Coronary artery (tissue), 2 donors: ENCODE results near the gene ALDH3A1.

Experiments used
- DNase-seq: peaks from one replicate; pipeline ENCODE4 v3.0.0-alpha.2; 2017; ENCODE audit warnings: low spot score
- H3K27ac ChIP-seq, 2 donors: fragments of 200-600 bp; sonication (generic); one replicate each; pipeline ENCODE4 v1.5.1; 2016 to 2019
- H3K4me3 ChIP-seq: fragments of 200-600 bp; sonication (generic); 2 replicates; pipeline ENCODE4 v1.5.1; 2016; ENCODE audit warnings: mild to moderate bottlenecking, moderate library complexity
- TF ChIP-seq, protein P1 (sequence below): fragments of 200-600 bp; sonication (generic); IDR thresholded peaks from one replicate; pipeline ENCODE4 v1.5.1; 2019; ENCODE audit warnings: antibody characterized with exemption

The ALDH3A1 gene

DNA sequence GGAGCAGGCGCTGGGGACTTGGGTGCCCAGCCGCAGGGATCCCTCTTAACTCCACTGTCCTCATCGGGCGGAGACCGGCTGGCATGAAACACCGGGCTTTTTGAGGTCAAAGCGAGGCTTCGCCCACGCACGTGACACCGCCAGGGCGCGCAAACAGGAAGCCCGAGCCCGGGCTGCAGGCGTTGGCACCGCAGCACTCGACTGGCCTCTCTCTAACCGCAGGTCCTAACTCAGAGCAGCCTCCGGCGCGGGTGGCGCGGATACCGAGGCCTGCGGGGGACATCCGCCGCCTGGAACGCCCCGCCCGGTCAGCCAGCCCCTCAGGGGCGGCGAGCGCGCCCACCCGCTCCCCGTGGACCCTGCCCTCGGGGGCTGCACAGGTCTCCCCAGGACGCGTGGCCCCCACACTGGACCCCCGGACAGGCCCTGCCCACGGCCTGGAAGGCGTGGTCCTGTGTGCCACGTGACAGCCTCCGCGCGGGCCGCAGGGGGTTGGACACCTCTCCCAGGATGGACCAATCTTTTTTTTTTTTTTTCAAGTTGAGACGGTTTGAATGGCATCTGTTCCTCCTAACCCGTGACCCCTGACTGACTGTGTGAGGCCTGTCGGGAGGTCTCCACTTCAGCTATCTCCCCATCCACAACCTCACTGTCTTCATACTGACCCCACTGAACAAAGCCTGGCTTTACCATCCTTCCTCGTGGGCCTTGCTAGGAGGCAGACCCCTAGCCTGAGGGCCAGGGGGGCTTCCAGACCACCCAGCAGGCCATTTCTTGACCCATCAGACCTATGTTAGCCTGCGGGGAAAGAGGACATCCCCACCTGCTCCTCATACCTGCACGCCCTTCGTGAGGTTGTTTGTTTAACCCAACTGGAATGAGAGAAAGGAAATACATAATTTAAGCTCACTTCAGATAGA is 23.3 kb downstream of the ALDH3A1 start:
- peak overlapping the region; percentile 55 for H3K4me3 ChIP-seq
- no peak for DNase-seq
- peak overlapping the region in 1 of 2 donors; percentile 64 for H3K27ac ChIP-seq
- TF ChIP-seq, protein P1, sequence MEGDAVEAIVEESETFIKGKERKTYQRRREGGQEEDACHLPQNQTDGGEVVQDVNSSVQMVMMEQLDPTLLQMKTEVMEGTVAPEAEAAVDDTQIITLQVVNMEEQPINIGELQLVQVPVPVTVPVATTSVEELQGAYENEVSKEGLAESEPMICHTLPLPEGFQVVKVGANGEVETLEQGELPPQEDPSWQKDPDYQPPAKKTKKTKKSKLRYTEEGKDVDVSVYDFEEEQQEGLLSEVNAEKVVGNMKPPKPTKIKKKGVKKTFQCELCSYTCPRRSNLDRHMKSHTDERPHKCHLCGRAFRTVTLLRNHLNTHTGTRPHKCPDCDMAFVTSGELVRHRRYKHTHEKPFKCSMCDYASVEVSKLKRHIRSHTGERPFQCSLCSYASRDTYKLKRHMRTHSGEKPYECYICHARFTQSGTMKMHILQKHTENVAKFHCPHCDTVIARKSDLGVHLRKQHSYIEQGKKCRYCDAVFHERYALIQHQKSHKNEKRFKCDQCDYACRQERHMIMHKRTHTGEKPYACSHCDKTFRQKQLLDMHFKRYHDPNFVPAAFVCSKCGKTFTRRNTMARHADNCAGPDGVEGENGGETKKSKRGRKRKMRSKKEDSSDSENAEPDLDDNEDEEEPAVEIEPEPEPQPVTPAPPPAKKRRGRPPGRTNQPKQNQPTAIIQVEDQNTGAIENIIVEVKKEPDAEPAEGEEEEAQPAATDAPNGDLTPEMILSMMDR = no peak

DNA sequence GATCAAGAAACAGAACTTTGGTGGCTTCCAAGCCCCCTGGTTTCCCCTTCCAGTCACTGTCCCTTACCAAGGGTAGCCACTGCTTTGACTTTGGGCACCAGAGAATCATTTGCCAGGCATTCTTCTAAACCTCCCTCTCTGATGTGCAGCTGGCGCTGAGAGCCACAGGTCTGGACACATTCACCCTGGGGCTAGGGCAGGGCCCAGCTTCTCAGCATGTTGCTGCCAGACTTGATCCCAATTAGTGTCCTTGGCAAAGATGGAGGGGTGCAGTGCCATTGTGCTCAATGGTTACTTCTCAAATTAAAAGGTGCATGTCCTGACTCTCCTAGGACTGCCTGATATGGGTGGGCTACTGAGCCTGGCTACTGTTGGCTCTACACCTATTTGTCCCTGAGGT is 24.1 kb downstream of the ALDH3A1 start:
- DNase-seq = no peak
- H3K27ac ChIP-seq = peak overlapping the region in 1 of 2 donors; percentile 64
- no peak overlapping the region for H3K4me3 ChIP-seq
- TF ChIP-seq, protein P1 = no peak

DNA sequence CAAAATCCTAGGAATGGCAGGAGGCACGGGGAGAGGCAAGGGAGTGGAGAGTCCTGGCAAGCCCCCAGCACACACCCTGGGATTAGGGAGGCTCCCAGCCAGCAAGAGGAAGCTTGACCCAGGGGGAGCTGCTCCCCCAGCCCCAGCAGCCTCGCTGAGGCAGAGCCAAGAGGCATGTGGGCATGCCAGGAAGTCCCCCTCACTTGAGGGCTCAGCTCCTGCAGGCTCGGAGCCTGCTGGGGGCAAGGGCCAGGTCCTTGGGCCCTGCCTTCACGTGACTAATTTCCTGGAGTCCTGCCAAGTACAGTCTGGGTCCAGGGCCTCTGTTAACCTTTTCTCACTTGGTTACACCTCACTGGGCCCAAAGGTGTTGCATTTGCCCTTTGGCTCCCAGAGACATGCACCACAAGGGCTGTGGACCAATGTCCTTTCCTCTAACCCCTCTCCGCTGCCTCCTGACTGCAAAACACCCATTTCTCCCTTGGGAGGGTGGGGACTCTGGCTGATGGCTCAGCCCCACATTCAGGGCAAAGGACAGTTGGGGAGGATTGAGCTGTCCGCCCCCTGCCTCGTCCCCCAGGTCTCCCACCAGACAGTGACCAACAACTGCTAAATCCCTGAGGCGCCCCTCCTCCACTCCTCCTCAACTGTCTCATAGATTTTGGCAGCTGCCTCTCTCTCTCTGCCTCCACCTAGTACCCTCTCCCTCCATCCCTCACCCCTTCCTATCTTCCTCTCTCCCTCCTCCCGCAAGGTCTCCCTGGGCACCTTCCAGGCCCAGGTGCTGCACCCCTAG is 27.3 kb downstream of the ALDH3A1 start:
- TF ChIP-seq, protein P1 = no peak
- Histone ChIP-seq H3K27ac (no peak overlapping the region), H3K4me3 (no peak overlapping the region)
- no peak for DNase-seq

DNA sequence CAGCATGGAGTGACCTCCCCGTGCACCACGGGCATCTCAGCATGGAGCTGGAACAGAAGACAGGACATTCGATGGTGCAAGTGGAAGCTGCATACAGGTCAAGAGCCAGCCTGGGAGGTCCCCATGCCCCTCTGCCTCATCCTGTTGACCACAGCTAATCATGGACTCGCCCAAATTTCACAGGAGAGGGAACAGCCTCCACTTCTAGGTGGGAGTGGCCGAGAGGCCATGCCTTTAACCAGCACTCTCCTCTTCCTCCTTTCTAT is 28.0 kb downstream of the ALDH3A1 start:
- TF ChIP-seq, protein P1 = no peak
- no peak overlapping the region for H3K27ac ChIP-seq

DNA sequence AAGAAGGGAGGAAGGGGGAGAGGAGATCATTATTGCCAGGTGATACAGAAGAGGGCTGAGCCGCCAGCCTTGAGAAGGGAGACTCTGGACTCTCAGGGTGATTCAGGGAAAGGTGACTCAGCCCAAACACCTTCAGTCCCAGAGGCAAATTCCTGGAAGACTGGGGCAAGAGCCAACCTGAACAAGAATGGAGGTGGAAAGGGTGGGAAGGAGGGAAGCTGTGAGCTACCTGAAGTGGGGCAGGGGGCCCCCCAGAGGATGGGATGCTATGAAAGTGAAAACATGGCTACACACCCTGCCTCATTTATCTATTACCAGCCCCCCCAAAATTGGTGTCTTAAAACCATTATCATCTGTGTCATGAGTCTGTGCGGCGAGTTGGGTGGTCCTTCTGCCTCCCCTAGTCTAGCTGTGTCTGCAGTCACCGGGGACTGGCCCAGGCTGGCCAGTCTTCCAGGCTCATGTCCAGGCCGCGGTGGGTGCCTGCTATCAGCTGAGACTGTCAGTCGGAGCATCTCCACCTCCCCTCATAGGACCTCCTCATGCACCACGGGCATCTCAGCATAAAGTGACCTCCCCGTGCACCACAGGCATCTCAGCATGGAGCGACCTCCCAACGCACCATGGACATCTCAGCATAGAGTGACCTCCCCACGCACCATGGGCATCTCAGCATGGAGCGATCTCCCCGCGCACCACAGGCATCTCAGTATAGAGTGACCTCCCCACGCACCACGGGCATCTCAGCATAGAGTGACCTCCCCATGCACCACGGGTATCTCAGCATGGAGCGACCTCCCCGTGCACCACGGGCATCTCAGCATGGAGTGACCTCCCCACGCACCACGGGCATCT is 28.5 kb downstream of the ALDH3A1 start:
- Histone ChIP-seq H3K27ac (no peak overlapping the region), H3K4me3 (no peak overlapping the region)
- TF ChIP-seq, protein P1 = no peak
- no peak for DNase-seq

More for the DNA sequence above, 28.0 kb downstream of the ALDH3A1 start:
- no peak overlapping the region for H3K4me3 ChIP-seq
- DNase-seq = no peak

DNA sequence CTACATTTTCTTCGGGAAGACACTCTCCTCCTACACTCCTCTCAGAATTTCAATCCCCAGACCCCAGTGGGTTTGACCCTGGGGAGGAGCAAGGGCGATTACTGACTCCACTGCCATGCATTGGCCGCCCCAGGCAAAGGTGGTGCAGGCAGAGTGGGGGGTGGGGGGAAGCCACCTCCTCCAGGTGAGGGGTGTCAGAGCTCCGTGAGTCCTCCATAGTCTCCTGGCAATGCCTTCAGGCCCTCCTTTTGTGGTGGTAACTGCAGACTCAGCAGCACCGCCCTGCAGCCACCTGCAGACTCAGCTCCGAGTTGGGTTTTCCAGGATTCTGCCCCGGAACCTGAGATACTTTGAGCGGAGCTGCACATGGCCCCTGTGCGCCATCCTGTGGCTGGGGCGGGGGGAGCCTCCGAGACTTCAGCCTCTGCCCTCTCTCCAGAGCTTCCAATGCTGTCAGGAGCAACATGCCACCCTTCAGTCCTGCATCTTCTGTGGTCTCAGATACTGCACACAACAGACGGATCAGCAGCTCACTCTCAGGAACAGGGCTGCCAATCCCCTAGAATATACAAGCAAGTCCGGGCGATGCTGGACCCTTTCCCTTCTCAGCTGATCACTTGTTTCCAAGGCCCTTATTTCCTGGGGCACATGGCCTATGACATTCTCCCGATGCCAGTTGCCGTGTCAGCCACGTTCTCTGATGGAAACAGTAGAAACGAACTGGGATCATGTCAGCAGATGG is 29.3 kb downstream of the ALDH3A1 start:
- no peak overlapping the region for H3K4me3 ChIP-seq
- TF ChIP-seq, protein P1 = no peak
- DNase-seq = no peak
- H3K27ac ChIP-seq = no peak overlapping the region
